OCI-LY7 (cell line): ENCODE measurements around the gene RAPGEF3.

Source experiments
- CTCF ChIP-seq: fragments of 200-600 bp; sonication (generic); conservative IDR thresholded peaks from 2 replicates; pipeline ENCODE4 v1.5.1; 2014; ENCODE audit warnings: mild to moderate bottlenecking, antibody characterized with exemption, low read length, moderate library complexity, mixed read lengths
- EZH2phosphoT487 ChIP-seq: fragments of 200-600 bp; sonication (generic); IDR thresholded peaks from 2 replicates; pipeline ENCODE4 v1.6.1; 2018; ENCODE audit warnings: low read depth, borderline replicate concordance, mild to moderate bottlenecking, mixed run types, antibody characterized with exemption, low read length, moderate library complexity, mixed read lengths

GRCh38 chr12:47743311-47743860, 15.3 kb downstream of the RAPGEF3 start:
- TF ChIP-seq CTCF (no peak), EZH2phosphoT487 (no peak)
